Inferior parietal cortex (tissue), 1 donor: Measurements from ENCODE around the gene FAM8A1.

Experiments
- DNase-seq: peaks from one replicate; pipeline ENCODE4 v3.0.0-alpha.2; 2016; ENCODE audit errors: extremely low spot score

Gene FAM8A1

DNA sequence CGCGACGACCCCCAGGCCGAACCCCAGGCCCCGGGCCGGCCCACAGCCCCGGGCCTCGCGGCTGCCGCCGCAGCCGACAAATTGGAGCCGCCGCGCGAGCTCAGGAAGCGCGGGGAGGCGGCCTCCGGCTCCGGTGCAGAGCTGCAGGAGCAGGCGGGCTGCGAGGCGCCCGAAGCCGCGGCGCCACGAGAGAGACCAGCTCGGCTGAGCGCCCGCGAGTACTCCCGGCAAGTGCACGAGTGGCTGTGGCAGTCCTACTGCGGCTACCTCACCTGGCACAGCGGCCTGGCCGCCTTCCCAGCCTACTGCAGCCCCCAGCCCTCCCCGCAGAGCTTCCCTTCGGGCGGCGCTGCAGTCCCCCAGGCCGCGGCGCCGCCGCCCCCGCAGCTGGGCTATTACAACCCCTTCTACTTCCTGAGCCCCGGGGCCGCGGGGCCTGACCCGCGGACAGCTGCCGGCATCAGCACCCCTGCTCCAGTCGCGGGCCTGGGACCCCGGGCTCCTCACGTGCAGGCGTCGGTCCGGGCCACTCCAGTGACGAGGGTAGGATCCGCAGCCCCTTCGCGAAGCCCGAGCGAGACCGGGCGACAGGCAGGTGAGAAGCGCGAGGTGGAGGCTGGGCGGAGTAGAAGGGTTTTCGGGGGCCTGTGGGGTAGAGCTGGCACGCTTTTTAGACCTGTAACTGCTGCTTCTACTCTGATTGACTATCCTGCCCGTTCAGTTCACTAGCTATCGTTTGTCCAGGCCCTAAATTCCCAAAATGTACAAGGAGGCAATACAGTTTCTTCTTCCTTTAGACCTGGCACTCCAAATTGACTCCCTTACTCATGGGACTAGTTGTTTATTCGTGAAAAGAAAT lies 654 bp downstream of the FAM8A1 start:
- no peak for DNase-seq

DNA sequence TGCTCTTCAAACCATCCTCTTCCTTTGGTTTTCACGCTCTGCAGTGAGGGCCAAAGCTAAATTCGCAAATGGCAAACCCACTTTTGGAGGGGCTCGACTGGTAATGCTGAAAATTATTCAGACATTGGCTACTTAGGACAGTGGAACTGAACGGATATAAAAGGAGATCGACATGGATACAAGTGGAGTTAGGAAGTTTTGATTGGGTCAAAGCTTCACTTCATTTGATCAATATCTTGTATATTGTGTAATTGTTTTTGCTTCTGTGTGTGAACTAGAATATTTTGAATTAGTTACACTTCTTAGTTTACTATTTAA lies 1.2 kb downstream of the FAM8A1 start:
- DNase-seq, result no peak

DNA sequence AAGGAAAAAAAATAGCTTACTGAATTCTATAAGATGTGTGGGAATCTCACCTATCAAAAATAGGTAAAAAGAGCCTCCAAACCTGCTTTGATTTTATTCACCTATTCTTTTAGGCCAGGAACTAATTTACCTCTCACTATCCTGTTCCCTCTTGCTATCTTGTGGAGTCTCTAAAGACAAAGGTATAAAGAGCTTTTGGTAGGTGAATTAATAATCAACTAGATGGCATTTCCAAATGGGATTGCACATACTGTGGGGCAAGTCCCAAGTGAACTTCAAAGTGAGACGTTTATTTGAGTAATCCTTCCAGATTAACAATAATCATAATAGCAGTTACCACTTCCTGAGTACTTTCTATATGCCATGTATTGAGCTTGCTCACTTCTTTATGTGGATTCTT lies 2.8 kb downstream of the FAM8A1 start:
- DNase-seq, result no peak

GRCh38 chr6:17606606-17607005 lies 6.5 kb downstream of the FAM8A1 start:
- no peak for DNase-seq

- DNase-seq, result no peak
Observed at GRCh38 chr6:17610835-17611234, 10.7 kb downstream of the FAM8A1 start.

GRCh38 chr6:17612048-17612447 lies 11.9 kb downstream of the FAM8A1 start:
- DNase-seq, result no peak

GRCh38 chr6:17615794-17616193 lies 15.7 kb downstream of the FAM8A1 start:
- DNase-seq, result no peak

GRCh38 chr6:17621003-17621402 lies 20.9 kb downstream of the FAM8A1 start:
- DNase-seq, result no peak

DNA sequence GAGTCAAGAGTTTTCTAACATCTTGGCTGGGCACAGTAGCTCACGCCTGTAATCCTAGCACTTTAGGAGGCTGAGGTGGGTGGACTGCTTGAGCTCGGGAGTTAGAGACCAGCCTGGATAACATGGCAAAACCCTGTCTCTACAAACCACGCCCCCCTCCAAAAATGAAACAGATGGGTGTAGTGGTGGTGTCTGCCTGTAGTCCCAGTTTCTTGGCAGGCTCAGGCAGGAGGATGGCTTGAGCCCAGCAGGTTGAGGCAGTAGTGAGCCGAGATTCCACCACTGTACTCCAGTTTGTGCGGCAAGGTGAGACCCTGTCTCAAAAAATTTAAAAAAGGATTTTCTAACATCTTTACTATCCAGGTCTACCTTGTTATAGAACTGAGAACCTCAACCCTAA lies 22.0 kb downstream of the FAM8A1 start:
- no peak for DNase-seq

DNA sequence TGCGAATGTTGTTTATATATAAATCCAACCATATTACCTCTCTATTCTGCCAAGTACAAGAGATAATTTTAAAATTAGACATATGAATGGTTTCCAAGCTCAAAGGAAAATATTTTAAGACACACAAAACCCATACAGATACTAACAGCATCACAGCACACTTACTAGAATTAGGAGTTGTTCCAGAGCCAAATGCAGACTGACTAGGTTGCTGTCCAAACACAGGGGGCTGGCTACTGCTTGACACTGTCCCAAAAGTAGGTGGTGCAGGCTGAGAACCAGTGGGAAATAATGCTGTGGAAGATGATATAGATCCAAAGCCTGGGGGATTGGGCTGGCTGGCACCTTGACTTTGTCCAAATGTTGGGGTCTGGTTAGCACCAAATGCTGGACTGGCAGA lies 24.3 kb downstream of the FAM8A1 start:
- no peak for DNase-seq

DNA sequence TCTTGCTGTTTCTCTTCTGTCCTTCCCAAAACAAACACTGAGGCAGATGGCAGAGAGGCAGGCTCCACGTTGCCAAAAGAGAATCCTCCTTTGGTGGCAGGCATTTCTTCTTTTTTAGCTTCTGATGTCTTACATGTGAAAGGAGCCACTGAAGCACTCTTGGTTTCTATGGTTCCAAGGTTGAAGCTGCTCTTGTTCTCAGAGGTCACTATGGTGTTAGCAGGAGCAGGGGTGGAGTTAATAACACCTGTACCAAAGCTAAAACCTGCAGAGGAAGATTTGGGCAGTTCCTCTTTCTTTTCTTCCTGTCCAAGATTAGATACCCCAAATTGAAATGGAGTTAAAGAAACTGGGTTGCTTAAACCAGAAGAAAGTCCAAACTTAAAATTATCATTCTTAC lies 28.8 kb downstream of the FAM8A1 start:
- no peak for DNase-seq

- no peak for DNase-seq
Observed at GRCh38 chr6:17629824-17630510, 29.9 kb downstream of the FAM8A1 start.

GRCh38 chr6:17630511-17631073 lies 30.5 kb downstream of the FAM8A1 start:
- DNase-seq, result no peak

- DNase-seq, result no peak
Observed at GRCh38 chr6:17632934-17633333, 32.8 kb downstream of the FAM8A1 start.

DNA sequence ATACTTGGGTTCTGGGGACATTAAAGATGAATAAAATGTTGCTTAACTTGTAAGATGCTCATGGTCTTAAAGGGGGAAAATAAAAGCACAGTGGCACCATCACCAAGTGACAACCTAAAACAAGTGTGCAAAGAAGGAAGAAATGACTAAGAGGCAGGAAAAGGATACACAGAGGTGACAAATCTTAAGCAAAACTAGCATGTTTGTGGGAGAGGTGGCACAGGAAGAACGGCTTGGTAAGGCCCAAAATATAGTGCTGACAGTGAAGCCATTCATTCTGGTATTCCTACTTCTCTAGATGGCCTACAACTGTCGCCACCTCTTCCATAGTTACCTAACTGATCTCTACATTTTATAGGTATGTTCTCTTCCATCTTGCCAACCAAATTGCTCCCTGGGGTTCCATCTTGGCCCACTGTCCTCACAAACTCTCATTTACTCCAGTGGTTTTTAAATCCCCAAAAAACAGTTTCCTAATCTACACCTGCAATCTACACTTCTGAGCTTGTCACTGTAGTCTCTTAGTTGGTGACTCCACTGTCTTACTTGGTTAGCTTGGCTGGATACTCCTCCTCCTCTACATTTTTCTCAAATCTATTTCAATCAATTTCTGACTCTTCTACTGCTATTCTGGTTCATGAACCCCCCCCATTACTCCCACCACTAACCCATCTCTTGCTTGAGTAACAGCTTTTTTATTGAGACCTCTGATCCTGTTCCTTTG lies 33.5 kb downstream of the FAM8A1 start:
- DNase-seq, result no peak

DNA sequence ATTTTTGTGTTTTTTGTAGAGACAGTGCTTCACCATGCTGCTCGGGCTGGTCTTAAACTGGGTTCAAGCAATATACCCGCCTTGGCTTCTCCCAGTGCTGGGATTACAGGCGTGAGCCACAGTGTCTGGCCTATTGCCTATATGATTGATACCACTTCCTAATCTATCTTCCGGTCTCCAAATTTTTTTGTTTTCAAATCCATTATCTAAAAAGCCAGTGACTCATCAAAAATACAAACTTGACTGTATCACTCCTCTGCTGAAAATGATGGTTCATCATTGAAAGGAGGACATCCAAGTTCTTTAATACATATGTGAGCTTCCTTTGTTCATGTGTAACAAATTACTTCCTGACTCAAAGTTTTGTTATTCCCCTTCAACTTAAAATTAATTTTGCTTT lies 35.5 kb downstream of the FAM8A1 start:
- no peak for DNase-seq

DNA sequence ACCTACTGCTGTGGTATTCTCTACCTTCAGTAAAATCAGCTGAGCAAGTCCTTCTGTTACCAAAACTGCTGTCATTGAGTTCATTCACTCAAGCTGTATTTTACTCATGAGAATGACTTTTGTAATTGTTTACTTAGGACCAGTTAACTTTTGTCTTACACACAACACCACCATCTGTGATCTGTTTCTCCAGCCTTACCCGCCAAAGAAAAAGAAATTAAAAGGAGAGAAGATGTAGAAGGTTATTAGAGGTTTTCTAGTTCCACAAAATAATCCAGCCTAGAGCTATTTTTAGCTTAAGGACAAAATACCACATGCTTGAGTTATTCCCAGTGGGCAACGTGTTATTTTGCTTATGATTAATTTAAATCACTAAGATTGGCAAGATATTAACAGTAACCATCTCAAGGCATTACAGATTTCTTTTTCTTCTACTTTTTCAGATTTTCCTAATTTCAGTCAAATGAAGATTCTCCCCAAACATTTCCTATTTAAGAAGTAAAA lies 38.2 kb downstream of the FAM8A1 start:
- DNase-seq, result no peak

- no peak for DNase-seq
Observed at GRCh38 chr6:17640477-17640917, 40.4 kb downstream of the FAM8A1 start.

DNA sequence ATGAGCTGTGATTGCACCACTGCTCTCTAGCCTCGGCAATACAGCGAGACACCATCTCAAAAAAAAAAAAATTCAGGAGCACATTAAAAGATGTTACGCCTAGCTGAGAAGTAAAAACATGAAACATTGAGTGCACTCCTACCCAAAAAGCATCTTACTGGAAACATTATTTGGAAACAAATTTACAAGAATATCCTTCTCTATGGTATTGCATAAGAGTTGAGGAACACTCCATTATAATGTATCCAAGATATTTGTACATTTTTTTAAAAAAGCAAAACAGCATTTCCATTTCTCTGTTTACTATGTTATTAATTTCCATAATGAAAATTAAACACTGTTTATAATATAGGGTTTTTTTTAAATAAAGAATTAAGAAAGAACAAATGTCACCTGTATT lies 48.6 kb downstream of the FAM8A1 start:
- no peak for DNase-seq

DNA sequence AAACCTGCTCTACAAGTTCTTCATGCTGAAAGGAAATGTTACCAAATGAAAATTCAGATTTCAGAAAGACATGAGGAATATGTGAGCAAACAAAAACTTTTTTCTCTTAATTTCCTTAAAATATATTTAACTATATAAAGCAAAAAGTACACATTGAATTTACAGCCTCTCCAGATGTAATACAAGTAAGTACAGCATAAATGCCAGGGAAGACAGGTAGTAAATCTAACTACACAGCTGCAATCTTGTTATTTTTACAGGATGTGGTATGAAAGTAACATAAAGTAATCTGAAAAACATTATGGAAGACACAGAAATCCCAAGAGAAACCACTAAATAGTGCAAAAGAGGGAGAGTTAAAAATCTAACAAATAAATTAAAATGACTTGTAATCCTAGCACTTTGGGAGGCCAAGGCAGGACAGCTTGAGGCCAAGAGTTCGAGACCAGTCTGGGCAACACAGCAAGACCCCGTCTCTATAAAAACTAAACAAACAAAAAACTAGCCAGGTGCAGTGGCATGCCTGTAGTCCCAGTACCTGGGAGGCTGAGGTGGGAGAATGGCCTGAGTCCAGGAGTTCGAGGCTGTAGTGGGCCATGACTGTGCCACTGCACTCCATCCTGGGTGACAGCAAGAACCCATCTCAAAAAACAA lies 50.7 kb downstream of the FAM8A1 start:
- DNase-seq, result no peak

GRCh38 chr6:17653198-17653882 lies 53.2 kb downstream of the FAM8A1 start:
- DNase-seq, result no peak
